Activated T-helper 1 cell treated with Interleukin-2 at 50 U/mL for 16 hours (primary cell): ENCODE measurements around the gene ATG16L2.

Experiments
- DNase-seq: peaks from one replicate; pipeline ENCODE4 v3.0.0-alpha.2; 2020; ENCODE audit warnings: low read depth

ATG16L2 gene

GRCh38 chr11:72814286-72815109 lies at the start of gene ATG16L2:
ATG16L2 (plus strand) TSS chr11:72814411; CDS start chr11:72814446, 35 bp downstream.
- DNase-seq: peak; percentile 87

- DNase-seq: no peak
These were observed 49.7 kb upstream of the ATG16L2 start for GRCh38 chr11:72764503-72764902.

- DNase-seq: no peak
These were observed 47.9 kb upstream of the ATG16L2 start for GRCh38 chr11:72766152-72766902.

- DNase-seq: no peak
These were observed 46.8 kb upstream of the ATG16L2 start for GRCh38 chr11:72767203-72768062.

- DNase-seq: no peak
These were observed 45.6 kb upstream of the ATG16L2 start for GRCh38 chr11:72768581-72768980.

- DNase-seq: no peak
These were observed 44.5 kb upstream of the ATG16L2 start for GRCh38 chr11:72769680-72770079.

GRCh38 chr11:72770799-72771198 lies 43.4 kb upstream of the ATG16L2 start:
- no peak for DNase-seq

- DNase-seq: no peak
These were observed 42.7 kb upstream of the ATG16L2 start for GRCh38 chr11:72771507-72771906.

GRCh38 chr11:72772059-72772458 lies 42.2 kb upstream of the ATG16L2 start:
- DNase-seq: no peak

- DNase-seq: no peak
These were observed 40.9 kb upstream of the ATG16L2 start for GRCh38 chr11:72773291-72773690.

- no peak for DNase-seq
These were observed 40.5 kb upstream of the ATG16L2 start for GRCh38 chr11:72773696-72774095.

- DNase-seq: no peak
These were observed 39.7 kb upstream of the ATG16L2 start for GRCh38 chr11:72774499-72774898.

GRCh38 chr11:72775288-72776110 lies 38.7 kb upstream of the ATG16L2 start:
- no peak for DNase-seq

GRCh38 chr11:72776117-72776843 lies 37.9 kb upstream of the ATG16L2 start:
- no peak for DNase-seq

GRCh38 chr11:72776844-72777754 lies 37.1 kb upstream of the ATG16L2 start:
- no peak for DNase-seq

- DNase-seq: no peak
These were observed 36.4 kb upstream of the ATG16L2 start for GRCh38 chr11:72777755-72778278.

- DNase-seq: no peak
These were observed 35.4 kb upstream of the ATG16L2 start for GRCh38 chr11:72778535-72779494.

- no peak for DNase-seq
These were observed 34.6 kb upstream of the ATG16L2 start for GRCh38 chr11:72779495-72780128.
